ENCODE measurements around the gene TMEM60. TPM values are rescaled to one million over a fixed set of nuclear protein-coding genes. Genes with fewer than 3 reads are reported as not detected.
A peak's percentile ranks its signal among the peaks of the same experiment; 100 is the strongest.

TMEM60 gene
- total RNA-seq, 3 donors from 2014 or later: 12.4 to 20.5 (median 17.4) TPM

GRCh38 chr7:77766801-77767605, 31.2 kb downstream of the TMEM60 start:
- TF ChIP-seq, protein P1, sequence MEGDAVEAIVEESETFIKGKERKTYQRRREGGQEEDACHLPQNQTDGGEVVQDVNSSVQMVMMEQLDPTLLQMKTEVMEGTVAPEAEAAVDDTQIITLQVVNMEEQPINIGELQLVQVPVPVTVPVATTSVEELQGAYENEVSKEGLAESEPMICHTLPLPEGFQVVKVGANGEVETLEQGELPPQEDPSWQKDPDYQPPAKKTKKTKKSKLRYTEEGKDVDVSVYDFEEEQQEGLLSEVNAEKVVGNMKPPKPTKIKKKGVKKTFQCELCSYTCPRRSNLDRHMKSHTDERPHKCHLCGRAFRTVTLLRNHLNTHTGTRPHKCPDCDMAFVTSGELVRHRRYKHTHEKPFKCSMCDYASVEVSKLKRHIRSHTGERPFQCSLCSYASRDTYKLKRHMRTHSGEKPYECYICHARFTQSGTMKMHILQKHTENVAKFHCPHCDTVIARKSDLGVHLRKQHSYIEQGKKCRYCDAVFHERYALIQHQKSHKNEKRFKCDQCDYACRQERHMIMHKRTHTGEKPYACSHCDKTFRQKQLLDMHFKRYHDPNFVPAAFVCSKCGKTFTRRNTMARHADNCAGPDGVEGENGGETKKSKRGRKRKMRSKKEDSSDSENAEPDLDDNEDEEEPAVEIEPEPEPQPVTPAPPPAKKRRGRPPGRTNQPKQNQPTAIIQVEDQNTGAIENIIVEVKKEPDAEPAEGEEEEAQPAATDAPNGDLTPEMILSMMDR (IDR thresholded peaks at IDR 0.05): no peak

DNA sequence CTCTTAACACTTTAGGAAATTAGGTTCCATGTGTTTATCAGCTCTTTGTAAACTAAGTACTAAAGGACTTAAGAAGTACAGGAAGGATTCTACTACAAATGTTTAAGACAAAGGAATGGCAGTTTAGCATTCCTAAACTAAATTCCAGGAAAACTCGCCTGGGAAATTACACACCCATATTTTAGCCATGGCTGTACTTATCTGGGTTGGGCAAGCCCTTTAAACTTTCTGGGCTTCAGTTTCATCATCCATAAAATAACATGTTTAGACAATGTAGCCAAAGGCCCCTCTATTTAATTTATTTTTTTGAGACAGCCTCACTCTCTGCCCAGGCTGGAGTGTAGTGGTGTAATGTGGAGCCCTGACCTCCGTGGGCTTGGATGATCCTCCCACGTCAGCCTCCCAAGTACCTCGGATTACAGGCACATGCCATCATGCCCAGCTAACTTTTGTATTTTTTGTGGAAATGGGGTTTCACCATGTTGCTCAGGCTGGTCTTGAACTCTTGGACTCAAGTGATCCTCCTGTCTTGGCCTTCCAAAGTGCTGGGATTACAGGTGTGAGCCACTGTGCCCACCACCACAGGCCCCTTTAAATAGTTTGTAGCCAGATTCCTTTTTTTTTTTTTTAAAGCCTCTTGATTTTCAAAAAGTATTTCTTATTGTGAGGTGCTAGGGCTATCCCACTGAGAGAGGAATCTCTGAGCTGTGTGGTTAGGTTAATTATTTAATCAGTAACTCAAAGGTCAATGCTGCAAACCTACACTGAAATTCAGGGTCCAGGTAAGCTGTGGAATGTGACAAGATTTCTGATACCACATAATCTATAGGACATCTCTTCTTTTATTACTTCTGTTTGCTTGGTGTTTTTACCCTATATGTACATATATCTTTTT, 32.1 kb downstream of the TMEM60 start:
- ATAC-seq (peak; percentile 81), DNase-seq (no peak)

More at GRCh38 chr7:77766801-77767605, 31.2 kb downstream of the TMEM60 start:
- DNase-seq: no peak
- Histone ChIP-seq H3K36me3 (ENCODE audit: low read depth) (no peaks in the 10 kb centered on the region), H3K9me3 (no peaks in the 10 kb centered on the region), H3K4me1 (ENCODE audit: low read depth) (peaks cover 14% of the 10 kb centered on the region), H3K4me3 (no peak overlapping the region)
- intact Hi-C loops (cut with DNase I, micrococcal nuclease): no loop called here
- no peak for ATAC-seq

GRCh38 chr7:77765481-77765880, 32.8 kb downstream of the TMEM60 start:
- ATAC-seq (no peak), DNase-seq (no peak)
- Histone ChIP-seq H3K9me3 (no peaks in the 10 kb centered on the region), H3K4me1 (ENCODE audit: low read depth) (peaks cover 14% of the 10 kb centered on the region), H3K4me3 (no peak overlapping the region), H3K36me3 (ENCODE audit: low read depth) (no peaks in the 10 kb centered on the region)
- intact Hi-C loops (cut with DNase I, micrococcal nuclease): no loop called here
- TF ChIP-seq, protein P1 (IDR thresholded peaks at IDR 0.05): no peak

More for the DNA sequence above, 32.1 kb downstream of the TMEM60 start:
- H3K9me3 ChIP-seq: no peaks in the 10 kb centered on the region
- intact Hi-C loops (cut with DNase I, micrococcal nuclease): no loop called here
- no peaks in the 10 kb centered on the region for H3K36me3 ChIP-seq (ENCODE audit: low read depth)
- H3K4me3 ChIP-seq: no peak overlapping the region
- peaks cover 14% of the 10 kb centered on the region for H3K4me1 ChIP-seq (ENCODE audit: low read depth)
- TF ChIP-seq, protein P1 (IDR thresholded peaks at IDR 0.05): no peak

GRCh38 chr7:77760809-77761453, 37.3 kb downstream of the TMEM60 start:
- no peak for ATAC-seq
- Histone ChIP-seq H3K9me3 (no peaks in the 10 kb centered on the region), H3K4me1 (ENCODE audit: low read depth) (peaks cover 5% of the 10 kb centered on the region)

More at GRCh38 chr7:77760809-77761453, 37.3 kb downstream of the TMEM60 start:
- Histone ChIP-seq H3K36me3 (ENCODE audit: low read depth) (no peaks in the 10 kb centered on the region), H3K4me3 (no peak overlapping the region)
- TF ChIP-seq, protein P1 (IDR thresholded peaks at IDR 0.05): no peak
- intact Hi-C loops (cut with DNase I, micrococcal nuclease): no loop called here
- DNase-seq: no peak
